GM12865 (cell line): ENCODE data around the gene MYCN.

ENCODE experiments used
- DNase-seq: peaks from one replicate; pipeline ENCODE4 v3.0.0; 2010; ENCODE audit warnings: low read depth
- H3K4me3 ChIP-seq: 2 replicates; pipeline ENCODE4 v1.5.1; 2011; ENCODE audit warnings: mild to moderate bottlenecking, low read depth, low read length, control low read depth
- TF ChIP-seq, protein P1 (sequence below): IDR thresholded peaks from 2 replicates; pipeline ENCODE4 v1.5.1; 2011; ENCODE audit warnings: low read length, control low read depth, low read depth, inconsistent platforms; ENCODE audit not compliant: insufficient read depth; ENCODE audit errors: missing control alignments

MYCN gene

DNA sequence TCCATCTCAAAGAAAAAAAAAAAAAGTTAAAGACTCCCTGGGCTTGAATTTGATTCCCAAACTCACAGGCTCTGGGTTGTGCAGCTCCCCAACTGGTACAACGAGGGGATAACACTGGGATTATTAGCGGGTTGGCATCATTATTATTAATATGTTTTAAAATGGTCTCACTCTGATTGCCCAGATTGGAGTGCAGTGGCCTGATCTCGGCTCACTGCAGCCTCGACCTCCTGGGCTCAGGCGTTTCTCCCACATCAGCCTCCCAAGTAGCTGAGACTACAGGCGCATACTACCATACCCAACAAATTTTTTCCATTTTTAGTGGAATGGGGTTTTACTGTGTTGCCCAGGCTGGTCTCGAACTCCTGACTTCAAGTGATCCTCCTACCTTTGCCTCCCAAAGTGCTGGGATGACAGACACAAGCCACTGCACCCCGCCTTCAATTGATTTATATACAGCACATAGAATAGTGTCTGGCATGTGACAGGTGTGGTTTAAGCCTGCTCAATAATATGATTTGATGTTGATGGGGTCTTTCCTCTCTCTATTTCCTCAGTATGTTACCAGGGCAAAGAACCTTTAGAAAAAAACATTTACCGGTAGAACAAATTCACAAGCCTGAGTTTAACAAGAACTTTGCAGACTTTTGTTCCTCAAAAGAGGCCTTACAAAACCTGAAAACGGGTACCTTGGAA is 12.2 kb downstream of the MYCN start:
- TF ChIP-seq, protein P1, sequence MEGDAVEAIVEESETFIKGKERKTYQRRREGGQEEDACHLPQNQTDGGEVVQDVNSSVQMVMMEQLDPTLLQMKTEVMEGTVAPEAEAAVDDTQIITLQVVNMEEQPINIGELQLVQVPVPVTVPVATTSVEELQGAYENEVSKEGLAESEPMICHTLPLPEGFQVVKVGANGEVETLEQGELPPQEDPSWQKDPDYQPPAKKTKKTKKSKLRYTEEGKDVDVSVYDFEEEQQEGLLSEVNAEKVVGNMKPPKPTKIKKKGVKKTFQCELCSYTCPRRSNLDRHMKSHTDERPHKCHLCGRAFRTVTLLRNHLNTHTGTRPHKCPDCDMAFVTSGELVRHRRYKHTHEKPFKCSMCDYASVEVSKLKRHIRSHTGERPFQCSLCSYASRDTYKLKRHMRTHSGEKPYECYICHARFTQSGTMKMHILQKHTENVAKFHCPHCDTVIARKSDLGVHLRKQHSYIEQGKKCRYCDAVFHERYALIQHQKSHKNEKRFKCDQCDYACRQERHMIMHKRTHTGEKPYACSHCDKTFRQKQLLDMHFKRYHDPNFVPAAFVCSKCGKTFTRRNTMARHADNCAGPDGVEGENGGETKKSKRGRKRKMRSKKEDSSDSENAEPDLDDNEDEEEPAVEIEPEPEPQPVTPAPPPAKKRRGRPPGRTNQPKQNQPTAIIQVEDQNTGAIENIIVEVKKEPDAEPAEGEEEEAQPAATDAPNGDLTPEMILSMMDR, result no peak

DNA sequence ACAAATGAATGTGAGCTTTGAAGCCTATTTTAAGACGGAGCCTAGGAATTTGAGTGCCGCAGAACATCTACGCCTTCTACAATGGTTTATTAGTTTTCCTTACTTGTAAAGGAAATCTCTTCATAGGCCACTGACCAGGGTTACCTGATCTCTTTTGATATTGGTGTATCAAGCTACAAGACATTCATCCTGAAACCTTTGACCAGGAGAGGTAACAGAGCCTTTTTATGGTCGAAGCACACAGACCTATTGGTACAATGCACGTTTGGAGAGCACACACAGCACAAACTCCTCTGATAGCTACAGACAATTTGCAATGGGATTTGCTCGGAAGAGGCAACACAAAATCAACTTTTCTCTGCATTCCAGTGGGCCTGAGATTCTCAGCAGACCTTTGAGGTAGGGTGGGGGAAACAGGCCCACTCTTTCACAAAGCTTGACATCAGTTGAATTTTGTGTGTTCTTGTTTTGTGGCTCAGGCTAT is 12.8 kb downstream of the MYCN start:
- TF ChIP-seq, protein P1, result no peak
- H3K4me3 ChIP-seq, result no peak overlapping the region
- DNase-seq, result no peak

More for the DNA sequence above, 12.2 kb downstream of the MYCN start:
- DNase-seq, result no peak
- H3K4me3 ChIP-seq, result no peak overlapping the region

DNA sequence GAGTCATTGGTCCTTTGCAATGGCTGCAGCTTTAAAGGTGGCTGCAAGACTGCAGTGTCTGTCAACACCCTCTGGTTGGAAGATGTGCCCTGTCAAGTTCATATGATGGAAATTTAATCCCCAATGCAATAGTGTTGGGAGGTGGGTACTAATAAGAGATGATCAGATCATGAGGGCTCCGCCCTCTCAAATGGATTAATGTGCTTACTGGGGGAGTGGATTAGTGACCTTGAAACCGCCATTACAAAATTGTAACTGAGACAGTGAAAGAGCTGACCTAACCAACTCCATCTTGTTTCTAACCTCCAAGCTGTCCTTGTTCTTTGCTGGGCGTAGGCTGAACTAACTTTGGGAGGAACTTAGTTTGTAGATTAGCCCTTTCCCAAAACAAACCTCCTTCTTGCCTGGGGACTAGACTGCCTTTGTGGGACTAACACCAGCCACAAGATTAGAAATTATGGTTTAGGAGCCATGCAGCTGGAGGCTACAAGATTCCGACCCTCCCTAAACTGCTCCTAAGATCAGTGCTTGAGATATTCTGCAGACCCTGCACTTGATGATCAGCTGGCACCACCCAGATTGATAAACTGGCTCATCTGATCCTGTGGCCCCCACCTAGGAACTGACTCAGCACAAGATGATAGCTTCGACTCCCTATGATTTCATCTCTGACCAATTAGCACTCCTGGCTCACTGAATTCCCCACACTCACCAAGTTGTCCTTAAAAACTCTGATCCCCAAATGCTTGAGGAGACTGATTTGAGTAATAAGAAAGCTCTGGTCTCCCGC is 13.7 kb downstream of the MYCN start:
- TF ChIP-seq, protein P1, result no peak
- H3K4me3 ChIP-seq, result no peak overlapping the region
- DNase-seq, result no peak

DNA sequence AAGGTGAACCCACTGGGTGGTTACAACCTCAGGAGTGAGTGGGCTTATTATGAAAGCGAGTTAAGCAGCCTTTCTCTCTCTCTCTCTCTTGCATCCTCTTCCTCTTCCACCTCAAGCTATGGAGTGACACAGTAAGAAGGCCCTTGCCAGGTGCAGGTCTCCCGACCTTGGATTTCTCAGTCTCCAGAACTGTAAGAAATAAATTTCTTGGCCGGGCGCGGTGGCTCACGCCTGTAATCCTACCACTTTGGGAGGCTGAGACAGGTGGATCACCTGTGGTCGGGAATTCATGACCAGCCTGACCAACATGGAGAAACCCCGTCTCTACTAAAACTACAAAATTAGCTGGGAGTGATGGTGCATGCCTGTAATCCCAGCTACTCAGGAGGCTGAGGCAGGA is 14.4 kb downstream of the MYCN start:
- no peak for DNase-seq
- TF ChIP-seq, protein P1, result no peak
- H3K4me3 ChIP-seq, result no peak overlapping the region

DNA sequence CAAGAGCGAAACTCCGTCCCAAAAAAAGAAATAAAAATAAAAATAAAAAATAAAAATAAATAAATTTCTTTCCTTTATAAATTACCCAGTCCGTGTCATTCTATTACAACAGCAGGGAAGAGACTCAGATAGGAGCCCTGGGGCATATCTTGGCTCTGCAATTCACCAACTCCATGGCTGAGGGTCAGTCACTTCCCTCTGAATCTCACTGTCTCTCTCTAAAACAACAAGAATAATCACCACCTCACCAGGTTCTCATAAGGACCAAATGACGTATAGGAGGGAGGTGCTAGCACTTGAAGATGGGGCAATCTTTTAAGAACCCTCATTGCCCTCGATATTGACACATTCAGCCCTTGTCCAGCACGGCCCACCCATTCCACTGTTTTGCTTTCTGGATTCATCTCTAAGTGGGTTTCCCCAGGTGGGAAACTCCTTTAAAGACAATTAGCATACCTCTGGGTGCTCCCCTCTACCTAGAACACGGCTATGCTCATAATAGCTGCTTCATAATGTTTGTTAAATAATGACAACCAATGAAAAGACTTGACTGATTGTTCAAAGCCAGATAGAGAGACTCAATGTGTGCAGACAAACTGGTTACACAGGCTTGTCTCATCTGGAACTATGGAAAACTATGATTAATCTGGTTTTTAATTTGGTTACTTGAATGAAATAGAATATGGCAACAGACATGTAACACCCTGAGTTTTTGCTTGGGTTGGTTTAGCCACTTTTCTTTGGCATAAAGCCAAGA is 15.1 kb downstream of the MYCN start:
- TF ChIP-seq, protein P1, result no peak
- no peak for DNase-seq
- no peak overlapping the region for H3K4me3 ChIP-seq

DNA sequence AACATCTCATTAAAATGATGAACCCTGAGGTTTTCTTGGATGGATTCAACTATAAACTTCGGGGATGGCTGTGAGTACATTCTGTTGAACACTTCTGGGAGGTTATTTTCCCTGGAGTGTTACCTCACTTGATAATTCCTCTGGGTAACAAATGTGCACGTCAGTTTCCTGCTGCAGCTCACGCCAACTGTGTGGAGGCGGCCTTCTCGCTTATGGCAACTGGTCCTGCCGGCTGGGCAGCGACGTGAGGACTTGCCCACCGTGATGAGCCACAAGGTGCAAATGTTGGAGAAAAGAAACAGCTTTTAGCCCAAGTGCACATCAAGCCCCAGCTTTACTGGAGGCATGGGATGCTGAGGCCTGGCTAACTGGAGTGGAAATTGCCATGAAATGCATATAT is 15.9 kb downstream of the MYCN start:
- no peak for DNase-seq
- no peak overlapping the region for H3K4me3 ChIP-seq
- TF ChIP-seq, protein P1, result no peak
